ENCODE data around the gene ME1. TPM values are rescaled to one million over a fixed set of nuclear protein-coding genes. Genes with fewer than 3 reads are reported as not detected.

ME1 gene
- total and polyA plus RNA-seq, 7 donors = 4.2 to 18.5 (median 11.3) TPM

GRCh38 chr6:83333500-83333899, 97.4 kb downstream of the ME1 start:
- Histone ChIP-seq H3K9me3 (no peaks in the 10 kb centered on the region), H3K4me1 (peaks cover 0 to 7% (median 0%) of the 10 kb centered on the region in 4 donors), H3K27ac (no peak overlapping the region), H3K36me3 (no peaks in the 10 kb centered on the region), H3K4me3 (no peak overlapping the region), H3K27me3 (no peaks in the 10 kb centered on the region)
- TF ChIP-seq POLR2AphosphoS5 (IDR thresholded peaks at IDR 0.05) = no peak
- no peak for TF ChIP-seq POLR2A (IDR thresholded peaks at IDR 0.05)
- no peak for TF ChIP-seq EP300 (IDR thresholded peaks at IDR 0.05)
- TF ChIP-seq CTCF (IDR thresholded peaks at IDR 0.05) = no peak
- WGBS, 2 donors = 80 to 87% methylated on average over 2 of the region's 2 CpGs
- no peak for DNase-seq
- intact Hi-C loops (cut with DNase I) = no loop called here

- Histone ChIP-seq H3K9me3 (no peaks in the 10 kb centered on the region), H3K27me3 (no peaks in the 10 kb centered on the region), H3K27ac (no peak overlapping the region), H3K4me1 (no peaks in the 10 kb centered on the region), H3K36me3 (no peaks in the 10 kb centered on the region), H3K4me3 (no peak overlapping the region)
- no peak for TF ChIP-seq POLR2AphosphoS5 (IDR thresholded peaks at IDR 0.05)
- TF ChIP-seq CTCF (IDR thresholded peaks at IDR 0.05) = no peak
- no peak for TF ChIP-seq EP300 (IDR thresholded peaks at IDR 0.05)
- TF ChIP-seq POLR2A (IDR thresholded peaks at IDR 0.05) = no peak
- WGBS, 2 donors = 81 to 85% methylated on average over 1 of the region's 1 CpG
- intact Hi-C loops (cut with DNase I) = no loop called here
- DNase-seq = no peak
Measured at GRCh38 chr6:83314693-83315092, 116.2 kb downstream of the ME1 start.

GRCh38 chr6:83313882-83314281, 117.0 kb downstream of the ME1 start:
- Histone ChIP-seq H3K36me3 (no peaks in the 10 kb centered on the region), H3K27ac (no peak overlapping the region), H3K27me3 (no peaks in the 10 kb centered on the region), H3K9me3 (no peaks in the 10 kb centered on the region), H3K4me1 (no peaks in the 10 kb centered on the region), H3K4me3 (no peak overlapping the region)
- intact Hi-C loops (cut with DNase I) = no loop called here
- TF ChIP-seq CTCF (IDR thresholded peaks at IDR 0.05) = no peak
- TF ChIP-seq POLR2A (IDR thresholded peaks at IDR 0.05) = no peak
- TF ChIP-seq POLR2AphosphoS5 (IDR thresholded peaks at IDR 0.05) = no peak
- TF ChIP-seq EP300 (IDR thresholded peaks at IDR 0.05) = no peak
- DNase-seq = no peak

GRCh38 chr6:83311231-83311630, 119.6 kb downstream of the ME1 start:
- Histone ChIP-seq H3K36me3 (no peaks in the 10 kb centered on the region), H3K27ac (no peak overlapping the region), H3K9me3 (no peaks in the 10 kb centered on the region), H3K27me3 (no peaks in the 10 kb centered on the region), H3K4me1 (no peaks in the 10 kb centered on the region), H3K4me3 (no peak overlapping the region)
- intact Hi-C loops (cut with DNase I) = no loop called here
- 92 to 94% methylated on average over 1 of the region's 1 CpG for WGBS, 2 donors
- TF ChIP-seq EP300 (IDR thresholded peaks at IDR 0.05) (no peak), CTCF (IDR thresholded peaks at IDR 0.05) (no peak), POLR2AphosphoS5 (IDR thresholded peaks at IDR 0.05) (no peak), POLR2A (IDR thresholded peaks at IDR 0.05) (no peak)
- DNase-seq = no peak

- Histone ChIP-seq H3K36me3 (no peaks in the 10 kb centered on the region), H3K4me3 (no peak overlapping the region), H3K4me1 (no peaks in the 10 kb centered on the region), H3K27ac (no peak overlapping the region), H3K9me3 (no peaks in the 10 kb centered on the region), H3K27me3 (no peaks in the 10 kb centered on the region)
- DNase-seq = no peak
- 83 to 89% methylated on average over 4 of the region's 4 CpGs for WGBS, 2 donors
- TF ChIP-seq CTCF (IDR thresholded peaks at IDR 0.05) = no peak
- no peak for TF ChIP-seq EP300 (IDR thresholded peaks at IDR 0.05)
- no peak for TF ChIP-seq POLR2AphosphoS5 (IDR thresholded peaks at IDR 0.05)
- no peak for TF ChIP-seq POLR2A (IDR thresholded peaks at IDR 0.05)
- intact Hi-C loops (cut with DNase I) = no loop called here
Measured at GRCh38 chr6:83310046-83310445, 120.8 kb downstream of the ME1 start.

Data from sigmoid colon (tissue), 7 donors.